Neural crest cell (in vitro differentiated cells): ENCODE results near the gene OXNAD1. TPM values are rescaled to one million over a fixed set of nuclear protein-coding genes. Genes with fewer than 3 reads are reported as not detected.

Source experiments
- DNase-seq: peaks from one replicate; pipeline ENCODE4 v3.0.0; 2021; ENCODE audit warnings: low read depth, mixed read lengths, low spot score
- H3K27ac Mint-ChIP-seq: one replicate; pipeline ENCODE4 v1.8.0; 2021; ENCODE audit warnings: mild to moderate bottlenecking, mixed read lengths; ENCODE audit not compliant: unreplicated experiment
- H3K27me3 Mint-ChIP-seq: 2 replicates; pipeline ENCODE4 v1.8.0; 2021; ENCODE audit warnings: low read depth, mild to moderate bottlenecking, mixed read lengths
- H3K36me3 Mint-ChIP-seq: 2 replicates; pipeline ENCODE4 v1.8.0; 2021; ENCODE audit warnings: low read depth, mild to moderate bottlenecking, mixed read lengths
- H3K4me1 Mint-ChIP-seq: 2 replicates; pipeline ENCODE4 v1.8.0; 2021; ENCODE audit warnings: mixed read lengths
- H3K4me3 Mint-ChIP-seq: one replicate; pipeline ENCODE4 v1.8.0; 2021; ENCODE audit warnings: mild to moderate bottlenecking, mixed read lengths
- H3K9me3 Mint-ChIP-seq: 2 replicates; pipeline ENCODE4 v1.8.0; 2021; ENCODE audit warnings: mixed read lengths
- CTCF ChIP-seq: fragments of 200-600 bp; sonication (generic); conservative IDR thresholded peaks from 2 replicates; pipeline ENCODE4 v1.5.0; 2021; ENCODE audit warnings: antibody characterized with exemption, mild to moderate bottlenecking
- total RNA-seq: library from RNA; stranded (reverse); gene quantifications from 2 replicates; pipeline ENCODE4 v1.2.1, GENCODE V29; 2021

OXNAD1 gene
- total RNA-seq, 1 donor from 2014 or later, result 17.4 TPM

GRCh38 chr3:16346413-16347081 is 81.5 kb downstream of the OXNAD1 start:
- TF ChIP-seq CTCF, result no peak
- DNase-seq, result no peak
- peaks cover 22% of the 10 kb centered on the region for H3K36me3 Mint-ChIP-seq
- peaks cover 25% of the 10 kb centered on the region for H3K4me1 Mint-ChIP-seq
- peaks cover 7% of the 10 kb centered on the region for H3K9me3 Mint-ChIP-seq
- no peaks in the 10 kb centered on the region for H3K27me3 Mint-ChIP-seq
- H3K4me3 Mint-ChIP-seq, result no peak overlapping the region
- H3K27ac Mint-ChIP-seq, result no peak overlapping the region

- no peak overlapping the region for H3K27ac Mint-ChIP-seq
- H3K4me3 Mint-ChIP-seq, result no peak overlapping the region
- no peak for DNase-seq
- peaks cover 7% of the 10 kb centered on the region for H3K9me3 Mint-ChIP-seq
- H3K4me1 Mint-ChIP-seq, result peaks cover 25% of the 10 kb centered on the region
- H3K27me3 Mint-ChIP-seq, result no peaks in the 10 kb centered on the region
- H3K36me3 Mint-ChIP-seq, result peaks cover 22% of the 10 kb centered on the region
- no peak for TF ChIP-seq CTCF
Measured at GRCh38 chr3:16347548-16347947, 82.5 kb downstream of the OXNAD1 start.

GRCh38 chr3:16349986-16350596 is 85.1 kb downstream of the OXNAD1 start:
- peaks cover 2% of the 10 kb centered on the region for H3K9me3 Mint-ChIP-seq
- peaks cover 22% of the 10 kb centered on the region for H3K36me3 Mint-ChIP-seq
- no peak overlapping the region for H3K27ac Mint-ChIP-seq
- H3K4me3 Mint-ChIP-seq, result no peak overlapping the region
- no peak for DNase-seq
- peaks cover 23% of the 10 kb centered on the region for H3K4me1 Mint-ChIP-seq
- H3K27me3 Mint-ChIP-seq, result no peaks in the 10 kb centered on the region
- TF ChIP-seq CTCF, result no peak

- no peak for TF ChIP-seq CTCF
- H3K4me3 Mint-ChIP-seq, result no peak overlapping the region
- DNase-seq, result no peak
- H3K9me3 Mint-ChIP-seq, result peaks cover 2% of the 10 kb centered on the region
- H3K4me1 Mint-ChIP-seq, result peaks cover 16% of the 10 kb centered on the region
- H3K36me3 Mint-ChIP-seq, result peaks cover 18% of the 10 kb centered on the region
- no peak overlapping the region for H3K27ac Mint-ChIP-seq
- H3K27me3 Mint-ChIP-seq, result no peaks in the 10 kb centered on the region
Measured at GRCh38 chr3:16350597-16351318, 85.7 kb downstream of the OXNAD1 start.

- Mint-ChIP-seq H3K27ac (no peak overlapping the region), H3K9me3 (no peaks in the 10 kb centered on the region), H3K4me3 (no peak overlapping the region), H3K36me3 (peaks cover 9% of the 10 kb centered on the region), H3K27me3 (no peaks in the 10 kb centered on the region), H3K4me1 (peaks cover 15% of the 10 kb centered on the region)
- no peak for DNase-seq
- no peak for TF ChIP-seq CTCF
Measured at GRCh38 chr3:16352428-16352827, 87.4 kb downstream of the OXNAD1 start.
